H9 (cell line): ENCODE data around the gene BCHE. TPM values are rescaled to one million over a fixed set of nuclear protein-coding genes. Genes with fewer than 3 reads are reported as not detected.

Source experiments
- DNase-seq: peaks from one replicate; pipeline ENCODE4 v3.0.0-alpha.2; 2017
- H2AFZ ChIP-seq: one replicate; pipeline ENCODE4 v1.6.1; 2013; ENCODE audit warnings: mild to moderate bottlenecking, low read length, control low read depth, moderate library complexity
- H2AK5ac ChIP-seq: 2 replicates; pipeline ENCODE4 v1.6.1; 2013; ENCODE audit warnings: low read length, control low read depth, mixed read lengths; ENCODE audit not compliant: insufficient read length
- H2BK120ac ChIP-seq: one replicate; pipeline ENCODE4 v1.6.1; 2013; ENCODE audit warnings: low read depth, mild to moderate bottlenecking, low read length, control low read depth, inconsistent platforms; ENCODE audit not compliant: poor library complexity, severe bottlenecking
- H2BK12ac ChIP-seq: 2 replicates; pipeline ENCODE4 v1.6.1; 2013; ENCODE audit warnings: low read length, control low read depth, mixed read lengths, low read depth; ENCODE audit not compliant: insufficient read length
- H2BK15ac ChIP-seq: 2 replicates; pipeline ENCODE4 v1.6.1; 2013; ENCODE audit warnings: low read depth, low read length, control low read depth
- H2BK20ac ChIP-seq: one replicate; pipeline ENCODE4 v1.6.1; 2013; ENCODE audit warnings: low read depth, mild to moderate bottlenecking, low read length, control low read depth, inconsistent platforms; ENCODE audit not compliant: poor library complexity, severe bottlenecking
- H2BK5ac ChIP-seq: 2 replicates; pipeline ENCODE4 v1.6.1; 2013; ENCODE audit warnings: low read length, control low read depth, mixed read lengths; ENCODE audit not compliant: insufficient read length
- H3K14ac ChIP-seq: 2 replicates; pipeline ENCODE4 v1.6.1; 2013; ENCODE audit warnings: low read length, control low read depth; ENCODE audit not compliant: insufficient read depth
- H3K18ac ChIP-seq: 2 replicates; pipeline ENCODE4 v1.6.1; 2013; ENCODE audit warnings: low read depth, mild to moderate bottlenecking, mixed read lengths, low read length, control low read depth; ENCODE audit not compliant: insufficient read length
- H3K23ac ChIP-seq: 2 replicates; pipeline ENCODE4 v1.6.1; 2013; ENCODE audit warnings: low read length, control low read depth, mixed read lengths, low read depth; ENCODE audit not compliant: insufficient read length
- H3K23me2 ChIP-seq: 2 replicates; pipeline ENCODE4 v1.6.1; 2013; ENCODE audit warnings: low read depth, mild to moderate bottlenecking, mixed read lengths, low read length, control low read depth; ENCODE audit not compliant: insufficient read length, poor library complexity, severe bottlenecking
- H3K27ac ChIP-seq: 2 replicates; pipeline ENCODE4 v1.5.1; 2013; ENCODE audit warnings: low read length, control low read depth, mixed read lengths, low read depth; ENCODE audit not compliant: insufficient read length
- H3K27me3 ChIP-seq: 2 replicates; pipeline ENCODE4 v1.6.1; 2013; ENCODE audit warnings: low read length, control low read depth, inconsistent platforms; ENCODE audit not compliant: insufficient read depth
- H3K4ac ChIP-seq: 2 replicates; pipeline ENCODE4 v1.6.1; 2013; ENCODE audit warnings: low read depth, mild to moderate bottlenecking, control low read depth, inconsistent platforms, low read length, moderate library complexity
- H3K4me1 ChIP-seq: 2 replicates; pipeline ENCODE4 v1.6.1; 2013; ENCODE audit warnings: low read length, control low read depth, inconsistent platforms; ENCODE audit not compliant: insufficient read depth
- H3K4me2 ChIP-seq: 2 replicates; pipeline ENCODE4 v1.6.1; 2013; ENCODE audit warnings: low read length, control low read depth, mixed read lengths; ENCODE audit not compliant: insufficient read length, insufficient read depth
- H3K56ac ChIP-seq: 2 replicates; pipeline ENCODE4 v1.6.1; 2013; ENCODE audit warnings: low read depth, mild to moderate bottlenecking, mixed read lengths, low read length, control low read depth; ENCODE audit not compliant: insufficient read length
- H3K79me1 ChIP-seq: 2 replicates; pipeline ENCODE4 v1.6.1; 2013; ENCODE audit warnings: low read depth, mild to moderate bottlenecking, moderate library complexity, low read length, control low read depth, inconsistent platforms; ENCODE audit not compliant: insufficient read depth, poor library complexity, severe bottlenecking
- H3K79me2 ChIP-seq: 2 replicates; pipeline ENCODE4 v1.6.1; 2013; ENCODE audit warnings: low read length, control low read depth, inconsistent platforms; ENCODE audit not compliant: insufficient read depth
- H3K9ac ChIP-seq: 2 replicates; pipeline ENCODE4 v1.6.1; 2013; ENCODE audit warnings: low read length, control low read depth, mixed read lengths; ENCODE audit not compliant: insufficient read length; ENCODE audit errors: extremely low read depth
- H3K9me3 ChIP-seq: one replicate; pipeline ENCODE4 v1.6.1; 2013; ENCODE audit warnings: low read depth, low read length, inconsistent platforms; ENCODE audit not compliant: control insufficient read depth
- H3T11ph ChIP-seq: one replicate; pipeline ENCODE4 v1.6.1; 2013; ENCODE audit warnings: mild to moderate bottlenecking, low read length, control low read depth, inconsistent platforms
- H4K20me1 ChIP-seq: one replicate; pipeline ENCODE4 v1.6.1; 2013; ENCODE audit not compliant: control insufficient read depth, insufficient read length, insufficient read depth
- H4K5ac ChIP-seq: 2 replicates; pipeline ENCODE4 v1.6.1; 2013; ENCODE audit warnings: low read depth, mild to moderate bottlenecking, mixed read lengths, low read length, control low read depth; ENCODE audit not compliant: insufficient read length
- H4K8ac ChIP-seq: replicated peaks from 2 replicates; pipeline ENCODE4 v1.6.1; 2013; ENCODE audit warnings: low read length, control low read depth, mixed read lengths, low read depth; ENCODE audit not compliant: insufficient read length
- H4K91ac ChIP-seq: 2 replicates; pipeline ENCODE4 v1.6.1; 2013; ENCODE audit warnings: low read depth, mild to moderate bottlenecking, moderate library complexity, mixed read lengths, low read length, control low read depth; ENCODE audit not compliant: insufficient read length
- H3K27ac Mint-ChIP-seq, 3 experiments: 2 replicates in 2 of 3; 3 replicates in 1 of 3; pipeline ENCODE4 v1.8.0; 2020 to 2021; ENCODE audit warnings: mixed read lengths in 3 of 3, mild to moderate bottlenecking in 1 of 3, moderate library complexity in 1 of 3
- H3K27me3 Mint-ChIP-seq: 2 replicates; pipeline ENCODE4 v1.8.0; 2021; ENCODE audit warnings: low read depth, mild to moderate bottlenecking, moderate library complexity, mixed read lengths
- H3K36me3 Mint-ChIP-seq, 3 experiments: 2 replicates in 2 of 3; 3 replicates in 1 of 3; pipeline ENCODE4 v1.8.0; 2020 to 2021; ENCODE audit warnings: low read depth in 3 of 3, mixed read lengths in 3 of 3; ENCODE audit not compliant: insufficient read depth in 1 of 3
- H3K4me1 Mint-ChIP-seq, 2 experiments: 2 replicates each; pipeline ENCODE4 v1.8.0; 2020; ENCODE audit warnings: mixed read lengths in 2 of 2
- H3K4me3 Mint-ChIP-seq, 2 experiments: 2 replicates in 1 of 2; 3 replicates in 1 of 2; pipeline ENCODE4 v1.8.0; 2020 to 2021; ENCODE audit warnings: mild to moderate bottlenecking in 2 of 2, mixed read lengths in 2 of 2, moderate library complexity in 1 of 2
- H3K9me3 Mint-ChIP-seq, 2 experiments: 2 replicates in 1 of 2; 3 replicates in 1 of 2; pipeline ENCODE4 v1.8.0; 2020; ENCODE audit warnings: mild to moderate bottlenecking in 2 of 2, mixed read lengths in 2 of 2, moderate library complexity in 1 of 2
- CTCF ChIP-seq: fragments of 200-600 bp; sonication (generic); conservative IDR thresholded peaks from 3 replicates; pipeline ENCODE4 v1.8.0; 2021; ENCODE audit warnings: antibody characterized with exemption, mild to moderate bottlenecking
- WGBS: extraction: QIAGEN DNeasy Blood & Tissue Kit; methylation state at CpG from one replicate; pipeline ENCODE4 v1.1.7; 2013; ENCODE audit warnings: missing lambda C conversion rate, low lambda C conversion rate, mixed read lengths; ENCODE audit not compliant: insufficient read length; ENCODE audit errors: extremely low coverage; 5-methylcytosine and 5-hydroxymethylcytosine counted together
- total RNA-seq: library from RNA; stranded (reverse); gene quantifications from 2 replicates; pipeline ENCODE4 v1.2.1, GENCODE V29; 2021

BCHE gene
- total RNA-seq, 1 experiment from 2014 or later = 1.4 TPM

GRCh38 chr3:165885558-165886270 lies 48.5 kb upstream of the BCHE start:
- H2BK5ac ChIP-seq = no peak overlapping the region
- H3K4me1 Mint-ChIP-seq = peaks cover 8 to 18% of the 10 kb centered on the region in 2 experiments
- no peaks in the 10 kb centered on the region for H3K27me3 ChIP-seq
- H3K36me3 Mint-ChIP-seq = no peaks in the 10 kb centered on the region
- no peaks in the 10 kb centered on the region for H4K20me1 ChIP-seq
- no peak overlapping the region for H3K4me2 ChIP-seq
- no peak overlapping the region for H3K4ac ChIP-seq
- peak overlapping the region; percentile 45 for H2AFZ ChIP-seq
- H3K18ac ChIP-seq = no peak overlapping the region
- H3K4me1 ChIP-seq = no peaks in the 10 kb centered on the region
- H3K4me3 Mint-ChIP-seq = peak overlapping the region in 1 of 2 experiments; percentile 16; a peak in 1 of 5 replicates
- no peak overlapping the region for H4K8ac ChIP-seq
- H3K27ac ChIP-seq = no peak overlapping the region
- H2BK12ac ChIP-seq = no peak overlapping the region
- H2AK5ac ChIP-seq = no peak overlapping the region
- no peak for TF ChIP-seq CTCF
- no peak overlapping the region for H3K14ac ChIP-seq
- H4K5ac ChIP-seq = no peak overlapping the region
- no peak overlapping the region for H4K91ac ChIP-seq
- peak overlapping the region; percentile 41 to 93 (median 59) for H3K27ac Mint-ChIP-seq
- no peak for DNase-seq
- no peak overlapping the region for H3K23ac ChIP-seq
- no peak overlapping the region for H3K56ac ChIP-seq
- H3K9me3 Mint-ChIP-seq = no peaks in the 10 kb centered on the region
- H3T11ph ChIP-seq = no peak overlapping the region
- no peak overlapping the region for H2BK120ac ChIP-seq
- H3K27me3 Mint-ChIP-seq = no peaks in the 10 kb centered on the region
- WGBS = no CpG with 5 or more reads among the region's 5 CpGs
- no peaks in the 10 kb centered on the region for H3K79me2 ChIP-seq
- H3K9ac ChIP-seq = no peak overlapping the region
- H3K79me1 ChIP-seq = no peaks in the 10 kb centered on the region
- H3K9me3 ChIP-seq = no peaks in the 10 kb centered on the region
- H3K23me2 ChIP-seq = no peaks in the 10 kb centered on the region
- H2BK20ac ChIP-seq = no peak overlapping the region
- H2BK15ac ChIP-seq = no peak overlapping the region
